Activated CD8-positive, alpha-beta T cell treated with anti-CD3 and anti-CD28 coated beads for 36 hours (primary cell): ENCODE data around the gene TBC1D2B. TPM values are rescaled to one million over a fixed set of nuclear protein-coding genes. Genes with fewer than 3 reads are reported as not detected.
A peak's percentile ranks its signal among the peaks of the same experiment; 100 is the strongest.

Source experiments
- ATAC-seq: fragments of 200-7000 bp; cut with Tn5 transposase; one replicate; pipeline ENCODE4 v1.10.0; 2021; ENCODE audit warnings: mild to moderate bottlenecking, moderate library complexity
- CTCF ChIA-PET: fragments of 350-600 bp; sonication (Branson Sonifier 250); formaldehyde crosslinking; loops from one replicate; lab custom pipeline; 2021; ENCODE audit warnings: antibody characterized with exemption; lab: Charles Lee
- POLR2A ChIA-PET: fragments of 350-600 bp; sonication (Branson Sonifier 250); formaldehyde crosslinking; loops from one replicate; lab custom pipeline; 2021; ENCODE audit warnings: antibody characterized with exemption; lab: Charles Lee
- DNase-seq: peaks from one replicate; pipeline ENCODE4 v3.0.0-alpha.2; 2020
- H3K27ac Mint-ChIP-seq: one replicate; pipeline ENCODE4 v1.8.0; 2021; ENCODE audit warnings: mild to moderate bottlenecking, mixed read lengths
- H3K27me3 Mint-ChIP-seq: one replicate; pipeline ENCODE4 v1.8.0; 2021; ENCODE audit warnings: mixed read lengths
- H3K36me3 Mint-ChIP-seq: one replicate; pipeline ENCODE4 v1.8.0; 2021; ENCODE audit warnings: low read depth, mixed read lengths
- H3K4me1 Mint-ChIP-seq: one replicate; pipeline ENCODE4 v1.8.0; 2021; ENCODE audit warnings: low read depth, mixed read lengths
- H3K4me3 Mint-ChIP-seq: one replicate; pipeline ENCODE4 v1.8.0; 2021; ENCODE audit warnings: mild to moderate bottlenecking, moderate library complexity, mixed read lengths
- H3K9me3 Mint-ChIP-seq: one replicate; pipeline ENCODE4 v1.8.0; 2021; ENCODE audit warnings: mixed read lengths
- intact Hi-C: fragments of 100-400 bp; cut with micrococcal nuclease; formaldehyde crosslinking; loops from one replicate; pipeline ENCODE4 v1.10.0; 2022
- total RNA-seq, 2 experiments: library from RNA; stranded (reverse); gene quantifications; one replicate each; pipeline ENCODE4 v1.2.3, GENCODE V29; 2021
- TF ChIP-seq, protein P1 (sequence below): fragments of 200-600 bp; IDR thresholded peaks from one replicate; pipeline ENCODE4 v1.8.0; 2022; ENCODE audit warnings: antibody characterized with exemption, mild to moderate bottlenecking

TBC1D2B gene
- total RNA-seq, 2 experiments from 2014 or later: 62.9 to 65.7 TPM

DNA sequence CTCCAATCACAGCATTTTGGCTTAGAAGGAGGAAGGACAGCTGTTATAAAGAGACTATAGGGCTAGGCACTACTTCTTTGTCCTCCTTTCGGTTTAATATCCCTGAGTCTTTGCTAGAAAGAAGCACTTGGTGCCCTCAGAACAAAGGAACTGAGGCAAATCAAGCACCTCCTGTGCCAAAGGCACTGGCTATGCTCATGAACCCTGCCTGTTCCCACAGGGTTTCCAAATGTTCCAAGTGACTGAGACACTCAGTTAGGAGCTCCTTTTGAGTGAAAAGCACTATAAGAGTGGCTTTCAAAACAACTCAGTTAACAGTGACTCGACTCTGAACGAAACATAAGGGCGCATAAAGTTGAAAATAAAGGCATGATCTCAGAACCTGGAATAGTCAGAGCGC lies 25.0 kb downstream of the TBC1D2B start:
- POLR2A ChIA-PET: interaction anchor here (1.2 to 3.0 kb wide), 6 partner anchors 10 to 51 kb away, joined by 3 to 14 read pairs (median 6); no protein-coding TSS in a partner anchor
- intact Hi-C loops: no loop called here

DNA sequence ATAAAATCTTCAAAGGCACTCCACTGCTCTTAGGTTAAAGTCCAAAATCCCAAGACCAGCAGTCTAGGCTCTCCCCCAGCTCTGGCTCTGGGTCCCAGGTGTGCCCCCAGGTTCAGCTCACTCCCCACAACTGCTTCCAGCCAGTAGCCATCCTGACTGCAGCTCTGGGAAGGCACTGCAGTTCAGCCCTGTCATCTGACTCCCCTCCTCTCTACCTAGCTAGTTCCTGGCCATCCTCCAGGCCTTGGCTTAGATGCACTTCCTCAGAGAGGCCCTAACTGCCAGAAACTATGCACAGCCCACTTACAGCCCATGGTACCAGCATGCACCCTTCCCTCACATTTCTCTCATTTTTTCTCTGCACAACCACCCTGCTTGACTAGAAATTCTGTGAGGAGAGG lies 25.5 kb downstream of the TBC1D2B start:
- POLR2A ChIA-PET: interaction anchor here (0.7 to 3.5 kb wide), 10 partner anchors 8 to 51 kb away, joined by 3 to 29 read pairs (median 4); no protein-coding TSS in a partner anchor
- DNase-seq: no peak

More for the DNA sequence above, 25.0 kb downstream of the TBC1D2B start:
- peaks cover 29% of the 10 kb centered on the region for H3K36me3 Mint-ChIP-seq
- peaks cover 95% of the 10 kb centered on the region for H3K4me1 Mint-ChIP-seq
- TF ChIP-seq, protein P1, sequence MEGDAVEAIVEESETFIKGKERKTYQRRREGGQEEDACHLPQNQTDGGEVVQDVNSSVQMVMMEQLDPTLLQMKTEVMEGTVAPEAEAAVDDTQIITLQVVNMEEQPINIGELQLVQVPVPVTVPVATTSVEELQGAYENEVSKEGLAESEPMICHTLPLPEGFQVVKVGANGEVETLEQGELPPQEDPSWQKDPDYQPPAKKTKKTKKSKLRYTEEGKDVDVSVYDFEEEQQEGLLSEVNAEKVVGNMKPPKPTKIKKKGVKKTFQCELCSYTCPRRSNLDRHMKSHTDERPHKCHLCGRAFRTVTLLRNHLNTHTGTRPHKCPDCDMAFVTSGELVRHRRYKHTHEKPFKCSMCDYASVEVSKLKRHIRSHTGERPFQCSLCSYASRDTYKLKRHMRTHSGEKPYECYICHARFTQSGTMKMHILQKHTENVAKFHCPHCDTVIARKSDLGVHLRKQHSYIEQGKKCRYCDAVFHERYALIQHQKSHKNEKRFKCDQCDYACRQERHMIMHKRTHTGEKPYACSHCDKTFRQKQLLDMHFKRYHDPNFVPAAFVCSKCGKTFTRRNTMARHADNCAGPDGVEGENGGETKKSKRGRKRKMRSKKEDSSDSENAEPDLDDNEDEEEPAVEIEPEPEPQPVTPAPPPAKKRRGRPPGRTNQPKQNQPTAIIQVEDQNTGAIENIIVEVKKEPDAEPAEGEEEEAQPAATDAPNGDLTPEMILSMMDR: no peak
- CTCF ChIA-PET: interaction anchor here (1.0 to 8.3 kb wide), 7 partner anchors 8 to 56 kb away, joined by 4 to 83 read pairs (median 5); no protein-coding TSS in a partner anchor
- no peaks in the 10 kb centered on the region for H3K27me3 Mint-ChIP-seq
- ATAC-seq: no peak
- H3K4me3 Mint-ChIP-seq: no peak overlapping the region
- no peaks in the 10 kb centered on the region for H3K9me3 Mint-ChIP-seq
- H3K27ac Mint-ChIP-seq: peak overlapping the region; percentile 87
- DNase-seq: no peak

DNA sequence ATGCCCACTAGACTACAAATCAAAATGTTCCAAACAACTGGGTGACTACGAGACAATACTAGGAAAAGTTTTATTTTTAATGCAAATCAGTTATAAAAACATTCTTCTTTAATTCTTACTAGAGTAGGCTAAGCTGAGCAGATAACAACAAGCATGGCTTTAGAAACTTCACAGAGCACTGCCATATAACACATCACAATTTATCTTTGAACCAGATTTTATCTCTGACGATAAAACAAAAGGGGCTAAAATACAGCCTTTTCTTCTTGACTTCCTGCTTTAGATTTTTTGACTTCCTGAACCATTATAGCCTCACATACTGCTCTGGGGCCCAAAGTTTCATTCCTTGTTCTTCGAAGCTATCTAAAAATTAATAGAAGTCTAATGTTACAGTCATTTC lies 25.9 kb downstream of the TBC1D2B start:
- Mint-ChIP-seq H3K27me3 (no peaks in the 10 kb centered on the region), H3K36me3 (peaks cover 38% of the 10 kb centered on the region), H3K9me3 (no peaks in the 10 kb centered on the region), H3K4me3 (no peak overlapping the region), H3K4me1 (peaks cover 96% of the 10 kb centered on the region), H3K27ac (peak overlapping the region; percentile 87)
- TF ChIP-seq, protein P1: no peak
- CTCF ChIA-PET: interaction anchor here (1.2 to 8.3 kb wide), 8 partner anchors 9 to 85 kb away, joined by 4 to 83 read pairs (median 8); no protein-coding TSS in a partner anchor
- DNase-seq (no peak), ATAC-seq (no peak)
- POLR2A ChIA-PET: interaction anchor here (0.7 to 3.5 kb wide), 10 partner anchors 9 to 52 kb away, joined by 3 to 29 read pairs (median 4); no protein-coding TSS in a partner anchor
- intact Hi-C loops: no loop called here

More for the DNA sequence above, 25.5 kb downstream of the TBC1D2B start:
- Mint-ChIP-seq H3K4me1 (peaks cover 96% of the 10 kb centered on the region), H3K27ac (peak overlapping the region; percentile 87), H3K36me3 (peaks cover 34% of the 10 kb centered on the region), H3K4me3 (no peak overlapping the region), H3K27me3 (no peaks in the 10 kb centered on the region), H3K9me3 (no peaks in the 10 kb centered on the region)
- CTCF ChIA-PET: interaction anchor here (1.0 to 8.3 kb wide), 8 partner anchors 9 to 56 kb away, joined by 4 to 83 read pairs (median 6); no protein-coding TSS in a partner anchor
- TF ChIP-seq, protein P1: no peak
- intact Hi-C loops: no loop called here
- ATAC-seq: no peak

DNA sequence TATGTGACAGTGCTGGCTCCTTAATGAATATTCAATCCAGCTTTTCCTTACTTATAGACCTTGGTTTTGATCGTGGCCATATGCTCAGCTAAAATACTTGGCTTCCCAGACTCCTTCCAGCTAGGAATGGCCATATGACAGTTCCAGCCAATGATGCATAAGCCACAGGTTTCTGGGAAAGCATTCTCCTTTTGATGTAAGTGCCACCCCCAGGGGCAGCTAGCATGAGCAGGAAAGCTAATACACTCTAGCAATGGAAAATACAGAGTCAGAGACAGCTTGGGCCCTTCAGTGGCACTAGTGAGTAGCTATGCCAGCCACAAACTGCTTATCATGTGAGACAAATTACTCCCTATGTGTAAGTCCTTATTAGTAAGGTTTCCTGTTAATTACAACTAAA lies 26.7 kb downstream of the TBC1D2B start:
- POLR2A ChIA-PET: interaction anchor here (1.0 to 3.5 kb wide), 5 partner anchors 11 to 28 kb away, joined by 3 to 29 read pairs (median 4); no protein-coding TSS in a partner anchor
- no peak overlapping the region for H3K4me3 Mint-ChIP-seq
- intact Hi-C loops: no loop called here
- CTCF ChIA-PET: interaction anchor here (1.5 to 8.3 kb wide), 8 partner anchors 8 to 91 kb away, joined by 6 to 83 read pairs (median 8); no protein-coding TSS in a partner anchor
- H3K9me3 Mint-ChIP-seq: no peaks in the 10 kb centered on the region
- peak overlapping the region; percentile 95 for H3K27ac Mint-ChIP-seq
- H3K4me1 Mint-ChIP-seq: peaks cover 95% of the 10 kb centered on the region
- peak; percentile 24 for ATAC-seq
- DNase-seq: peak; percentile 68
- no peaks in the 10 kb centered on the region for H3K27me3 Mint-ChIP-seq
- TF ChIP-seq, protein P1: no peak
- H3K36me3 Mint-ChIP-seq: peaks cover 38% of the 10 kb centered on the region

DNA sequence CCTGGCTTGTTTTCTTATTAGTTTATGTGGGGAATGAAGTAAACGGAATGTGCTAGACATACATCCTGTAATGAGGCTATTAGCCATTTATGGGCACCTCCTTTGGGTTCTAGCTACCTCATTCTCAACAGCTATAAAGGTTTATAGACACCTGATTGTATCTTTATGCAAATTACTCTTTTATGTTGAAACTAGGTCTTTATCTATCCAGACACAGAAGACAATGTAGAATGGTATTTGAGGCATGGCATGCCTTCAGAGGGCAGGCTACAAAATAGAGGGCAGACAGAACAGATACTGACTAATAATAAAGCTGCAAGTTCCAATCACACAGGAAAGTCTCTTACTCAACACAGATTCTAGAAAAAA lies 27.1 kb downstream of the TBC1D2B start:
- peak overlapping the region; percentile 95 for H3K27ac Mint-ChIP-seq
- peaks cover 94% of the 10 kb centered on the region for H3K4me1 Mint-ChIP-seq
- ChIA-PET POLR2A (interaction anchor here (0.8 to 3.5 kb wide), 7 partner anchors 10 to 28 kb away, joined by 3 to 29 read pairs (median 4); no protein-coding TSS in a partner anchor), CTCF (interaction anchor here (0.6 to 8.3 kb wide), 10 partner anchors 9 to 91 kb away, joined by 3 to 83 read pairs (median 8); no protein-coding TSS in a partner anchor)
- no peaks in the 10 kb centered on the region for H3K27me3 Mint-ChIP-seq
- peak overlapping the region; percentile 41 for H3K4me3 Mint-ChIP-seq
- peaks cover 35% of the 10 kb centered on the region for H3K36me3 Mint-ChIP-seq
- ATAC-seq (peak; percentile 3), DNase-seq (no peak)
- TF ChIP-seq, protein P1: no peak
- intact Hi-C loops: no loop called here
- no peaks in the 10 kb centered on the region for H3K9me3 Mint-ChIP-seq
